ENCODE results near the gene HLA-DOB.

GRCh38 chr6:32832535-32832934, 15.7 kb upstream of the HLA-DOB start:
- TF ChIP-seq CTCF (IDR thresholded peaks at IDR 0.05; ENCODE audit: low read length) (no peak), EZH2 (IDR thresholded peaks at IDR 0.05; ENCODE audit: borderline replicate concordance, low read length) (no peak)
